ENCODE results near the gene TCF12. TPM values are rescaled to one million over a fixed set of nuclear protein-coding genes. Genes with fewer than 3 reads are reported as not detected.

TCF12 gene
- total and polyA plus RNA-seq, 2 of the 8 experiments (the other 6 are each of a cell fraction or from before 2014, with no cell fraction given) = 85.8 to 101 TPM

GRCh38 chr15:57306161-57306943 lies 387.9 kb downstream of the TCF12 start (continued):
- TF ChIP-seq, protein P1, sequence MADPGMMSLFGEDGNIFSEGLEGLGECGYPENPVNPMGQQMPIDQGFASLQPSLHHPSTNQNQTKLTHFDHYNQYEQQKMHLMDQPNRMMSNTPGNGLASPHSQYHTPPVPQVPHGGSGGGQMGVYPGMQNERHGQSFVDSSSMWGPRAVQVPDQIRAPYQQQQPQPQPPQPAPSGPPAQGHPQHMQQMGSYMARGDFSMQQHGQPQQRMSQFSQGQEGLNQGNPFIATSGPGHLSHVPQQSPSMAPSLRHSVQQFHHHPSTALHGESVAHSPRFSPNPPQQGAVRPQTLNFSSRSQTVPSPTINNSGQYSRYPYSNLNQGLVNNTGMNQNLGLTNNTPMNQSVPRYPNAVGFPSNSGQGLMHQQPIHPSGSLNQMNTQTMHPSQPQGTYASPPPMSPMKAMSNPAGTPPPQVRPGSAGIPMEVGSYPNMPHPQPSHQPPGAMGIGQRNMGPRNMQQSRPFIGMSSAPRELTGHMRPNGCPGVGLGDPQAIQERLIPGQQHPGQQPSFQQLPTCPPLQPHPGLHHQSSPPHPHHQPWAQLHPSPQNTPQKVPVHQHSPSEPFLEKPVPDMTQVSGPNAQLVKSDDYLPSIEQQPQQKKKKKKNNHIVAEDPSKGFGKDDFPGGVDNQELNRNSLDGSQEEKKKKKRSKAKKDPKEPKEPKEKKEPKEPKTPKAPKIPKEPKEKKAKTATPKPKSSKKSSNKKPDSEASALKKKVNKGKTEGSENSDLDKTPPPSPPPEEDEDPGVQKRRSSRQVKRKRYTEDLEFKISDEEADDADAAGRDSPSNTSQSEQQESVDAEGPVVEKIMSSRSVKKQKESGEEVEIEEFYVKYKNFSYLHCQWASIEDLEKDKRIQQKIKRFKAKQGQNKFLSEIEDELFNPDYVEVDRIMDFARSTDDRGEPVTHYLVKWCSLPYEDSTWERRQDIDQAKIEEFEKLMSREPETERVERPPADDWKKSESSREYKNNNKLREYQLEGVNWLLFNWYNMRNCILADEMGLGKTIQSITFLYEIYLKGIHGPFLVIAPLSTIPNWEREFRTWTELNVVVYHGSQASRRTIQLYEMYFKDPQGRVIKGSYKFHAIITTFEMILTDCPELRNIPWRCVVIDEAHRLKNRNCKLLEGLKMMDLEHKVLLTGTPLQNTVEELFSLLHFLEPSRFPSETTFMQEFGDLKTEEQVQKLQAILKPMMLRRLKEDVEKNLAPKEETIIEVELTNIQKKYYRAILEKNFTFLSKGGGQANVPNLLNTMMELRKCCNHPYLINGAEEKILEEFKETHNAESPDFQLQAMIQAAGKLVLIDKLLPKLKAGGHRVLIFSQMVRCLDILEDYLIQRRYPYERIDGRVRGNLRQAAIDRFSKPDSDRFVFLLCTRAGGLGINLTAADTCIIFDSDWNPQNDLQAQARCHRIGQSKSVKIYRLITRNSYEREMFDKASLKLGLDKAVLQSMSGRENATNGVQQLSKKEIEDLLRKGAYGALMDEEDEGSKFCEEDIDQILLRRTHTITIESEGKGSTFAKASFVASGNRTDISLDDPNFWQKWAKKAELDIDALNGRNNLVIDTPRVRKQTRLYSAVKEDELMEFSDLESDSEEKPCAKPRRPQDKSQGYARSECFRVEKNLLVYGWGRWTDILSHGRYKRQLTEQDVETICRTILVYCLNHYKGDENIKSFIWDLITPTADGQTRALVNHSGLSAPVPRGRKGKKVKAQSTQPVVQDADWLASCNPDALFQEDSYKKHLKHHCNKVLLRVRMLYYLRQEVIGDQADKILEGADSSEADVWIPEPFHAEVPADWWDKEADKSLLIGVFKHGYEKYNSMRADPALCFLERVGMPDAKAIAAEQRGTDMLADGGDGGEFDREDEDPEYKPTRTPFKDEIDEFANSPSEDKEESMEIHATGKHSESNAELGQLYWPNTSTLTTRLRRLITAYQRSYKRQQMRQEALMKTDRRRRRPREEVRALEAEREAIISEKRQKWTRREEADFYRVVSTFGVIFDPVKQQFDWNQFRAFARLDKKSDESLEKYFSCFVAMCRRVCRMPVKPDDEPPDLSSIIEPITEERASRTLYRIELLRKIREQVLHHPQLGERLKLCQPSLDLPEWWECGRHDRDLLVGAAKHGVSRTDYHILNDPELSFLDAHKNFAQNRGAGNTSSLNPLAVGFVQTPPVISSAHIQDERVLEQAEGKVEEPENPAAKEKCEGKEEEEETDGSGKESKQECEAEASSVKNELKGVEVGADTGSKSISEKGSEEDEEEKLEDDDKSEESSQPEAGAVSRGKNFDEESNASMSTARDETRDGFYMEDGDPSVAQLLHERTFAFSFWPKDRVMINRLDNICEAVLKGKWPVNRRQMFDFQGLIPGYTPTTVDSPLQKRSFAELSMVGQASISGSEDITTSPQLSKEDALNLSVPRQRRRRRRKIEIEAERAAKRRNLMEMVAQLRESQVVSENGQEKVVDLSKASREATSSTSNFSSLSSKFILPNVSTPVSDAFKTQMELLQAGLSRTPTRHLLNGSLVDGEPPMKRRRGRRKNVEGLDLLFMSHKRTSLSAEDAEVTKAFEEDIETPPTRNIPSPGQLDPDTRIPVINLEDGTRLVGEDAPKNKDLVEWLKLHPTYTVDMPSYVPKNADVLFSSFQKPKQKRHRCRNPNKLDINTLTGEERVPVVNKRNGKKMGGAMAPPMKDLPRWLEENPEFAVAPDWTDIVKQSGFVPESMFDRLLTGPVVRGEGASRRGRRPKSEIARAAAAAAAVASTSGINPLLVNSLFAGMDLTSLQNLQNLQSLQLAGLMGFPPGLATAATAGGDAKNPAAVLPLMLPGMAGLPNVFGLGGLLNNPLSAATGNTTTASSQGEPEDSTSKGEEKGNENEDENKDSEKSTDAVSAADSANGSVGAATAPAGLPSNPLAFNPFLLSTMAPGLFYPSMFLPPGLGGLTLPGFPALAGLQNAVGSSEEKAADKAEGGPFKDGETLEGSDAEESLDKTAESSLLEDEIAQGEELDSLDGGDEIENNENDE (IDR thresholded peaks at IDR 0.05; ENCODE audit: insufficient replicate concordance, low read length) = no peak
- peak; percentile 74; the same call in 1 of the 2 replicates for TF ChIP-seq RBBP5 (IDR thresholded peaks at IDR 0.05; ENCODE audit: borderline replicate concordance, low read depth, low read length)
- TF ChIP-seq ASH2L (IDR thresholded peaks at IDR 0.05; ENCODE audit: low read length) = peak; percentile 91
- no peak for TF ChIP-seq GTF2F1 (IDR thresholded peaks at IDR 0.05; ENCODE audit: borderline replicate concordance, low read depth, low read length)
- TF ChIP-seq SUZ12 (IDR thresholded peaks at IDR 0.05; ENCODE audit: low read length) = 0 out of 2 replicates have a peak, but pooled peaks have one; percentile 23
- TF ChIP-seq SRF (IDR thresholded peaks at IDR 0.05; ENCODE audit: low read depth, low read length) = no peak
- TF ChIP-seq HDAC2 (IDR thresholded peaks at IDR 0.05; ENCODE audit: borderline replicate concordance in 1 of 2, low read depth in 2 of 2, low read length in 2 of 2) = peak in 1 of 2 experiments; percentile 48; a peak in 1 of 4 replicates
- peak; percentile 66 for TF ChIP-seq USF2 (IDR thresholded peaks at IDR 0.05; ENCODE audit: low read length)
